Lung (tissue), 12 donors: Measurements from ENCODE around the gene JMJD8. TPM values are rescaled to one million over a fixed set of nuclear protein-coding genes. Genes with fewer than 3 reads are reported as not detected.

Experiments
- ATAC-seq: fragments of 200-7000 bp; cut with Tn5 transposase; one replicate; pipeline ENCODE4 v1.9.1; 2020; ENCODE audit warnings: moderate number of reproducible peaks; ENCODE audit not compliant: insufficient read depth, low FRiP score
- DNase-seq, 3 donors: peaks; one replicate each; pipeline ENCODE4 v3.0.0-alpha.2; 2013 to 2017
- H3K27ac ChIP-seq, 2 donors: one replicate each; pipeline ENCODE4 v1.5.1; 2013; ENCODE audit warnings: mild to moderate bottlenecking in 2 of 2, moderate library complexity in 2 of 2, control low read depth in 1 of 2, inconsistent platforms in 1 of 2, low read depth in 1 of 2, low read length in 1 of 2
- H3K27me3 ChIP-seq, 3 donors: one replicate each; pipeline ENCODE4 v1.5.1; 2013; ENCODE audit warnings: low read length in 2 of 3; ENCODE audit not compliant: control insufficient read depth in 3 of 3, insufficient read depth in 3 of 3
- H3K36me3 ChIP-seq, 4 donors: one replicate each; pipeline ENCODE4 v1.5.1; 2013; ENCODE audit warnings: low read length in 4 of 4, mild to moderate bottlenecking in 1 of 4, moderate library complexity in 1 of 4; ENCODE audit not compliant: control insufficient read depth in 4 of 4, insufficient read depth in 4 of 4
- H3K4me1 ChIP-seq, 5 donors: one replicate each; pipeline ENCODE4 v1.5.1; 2013; ENCODE audit warnings: low read length in 5 of 5, mild to moderate bottlenecking in 2 of 5, moderate library complexity in 1 of 5; ENCODE audit not compliant: control insufficient read depth in 5 of 5, insufficient read depth in 5 of 5
- H3K4me3 ChIP-seq: one replicate; pipeline ENCODE4 v1.5.1; 2013; ENCODE audit warnings: mild to moderate bottlenecking, control low read depth, moderate library complexity
- H3K9ac ChIP-seq, 2 donors: one replicate each; pipeline ENCODE4 v1.5.1; 2013; ENCODE audit warnings: low read length in 2 of 2, control low read depth in 1 of 2; ENCODE audit not compliant: insufficient read depth in 1 of 2
- H3K9me3 ChIP-seq, 4 donors: one replicate each; pipeline ENCODE4 v1.5.1; 2013; ENCODE audit warnings: low read length in 3 of 4, mild to moderate bottlenecking in 1 of 4, moderate library complexity in 1 of 4; ENCODE audit not compliant: control insufficient read depth in 4 of 4, insufficient read depth in 3 of 4
- WGBS, 2 donors: extraction: QIAGEN DNeasy Blood & Tissue Kit; methylation state at CpG; one replicate each; pipeline ENCODE4 v1.1.7; 2013; 5-methylcytosine and 5-hydroxymethylcytosine counted together
- polyA plus RNA-seq, 2 donors: library from polyadenylated mRNA; stranded (reverse); fragments of 200-250 nt; gene quantifications; one replicate each; pipeline ENCODE4 v1.2.1, GENCODE V29; 2013
- total RNA-seq, 2 donors: library from RNA; depleted of rRNA in 1 of 2; stranded (reverse); fragments of >200 nt in 1 of 2; gene quantifications; one replicate each; pipeline ENCODE4 v1.2.1, GENCODE V29; 2014 to 2021
- TF ChIP-seq, protein P1 (sequence below): IDR thresholded peaks from 2 replicates; pipeline ENCODE4 v1.5.1; 2012; ENCODE audit warnings: mild to moderate bottlenecking; ENCODE audit errors: control extremely low read depth, extremely low read depth
- donor health status: control.
- donor health status: control.
- donor health status: Bipolar disorder and iron deficiency.
- donor health status: healthy.
- donor health status: DM: yes; HTN: yes; CAD: no.

Gene JMJD8
- total and polyA plus RNA-seq, 4 donors: 32.5 to 90.3 (median 57.9) TPM

DNA sequence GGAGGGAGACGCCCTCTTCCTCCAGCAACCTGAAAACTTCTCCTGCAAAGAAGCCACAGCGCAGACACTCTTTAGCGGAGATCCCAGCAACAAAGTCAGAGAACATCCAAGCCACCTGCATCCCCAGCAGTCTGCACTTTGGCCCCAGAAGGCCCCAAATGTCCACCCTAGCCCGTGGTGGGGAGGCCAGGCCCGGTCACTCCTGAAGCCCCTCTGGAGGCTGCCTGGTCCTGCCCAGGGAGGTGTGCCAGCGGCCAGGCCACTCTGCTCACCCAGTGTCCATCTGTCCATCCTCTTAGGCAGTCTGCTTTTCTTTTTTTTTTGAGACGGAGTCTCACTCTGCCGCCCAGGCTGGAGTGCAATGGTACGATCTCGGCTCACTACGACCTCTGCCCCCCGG, 48.2 kb upstream of the JMJD8 start:
- Histone ChIP-seq H3K9me3 (no peaks in the 10 kb centered on the region), H3K4me1 (peaks cover 0 to 7% (median 3%) of the 10 kb centered on the region in 5 donors), H3K4me3 (no peak overlapping the region), H3K27me3 (peaks cover 0 to 3% (median 2%) of the 10 kb centered on the region in 3 donors), H3K36me3 (peaks cover 5 to 52% (median 11%) of the 10 kb centered on the region in 4 donors), H3K27ac (no peak overlapping the region), H3K9ac (no peak overlapping the region)
- no peak for DNase-seq
- TF ChIP-seq, protein P1, sequence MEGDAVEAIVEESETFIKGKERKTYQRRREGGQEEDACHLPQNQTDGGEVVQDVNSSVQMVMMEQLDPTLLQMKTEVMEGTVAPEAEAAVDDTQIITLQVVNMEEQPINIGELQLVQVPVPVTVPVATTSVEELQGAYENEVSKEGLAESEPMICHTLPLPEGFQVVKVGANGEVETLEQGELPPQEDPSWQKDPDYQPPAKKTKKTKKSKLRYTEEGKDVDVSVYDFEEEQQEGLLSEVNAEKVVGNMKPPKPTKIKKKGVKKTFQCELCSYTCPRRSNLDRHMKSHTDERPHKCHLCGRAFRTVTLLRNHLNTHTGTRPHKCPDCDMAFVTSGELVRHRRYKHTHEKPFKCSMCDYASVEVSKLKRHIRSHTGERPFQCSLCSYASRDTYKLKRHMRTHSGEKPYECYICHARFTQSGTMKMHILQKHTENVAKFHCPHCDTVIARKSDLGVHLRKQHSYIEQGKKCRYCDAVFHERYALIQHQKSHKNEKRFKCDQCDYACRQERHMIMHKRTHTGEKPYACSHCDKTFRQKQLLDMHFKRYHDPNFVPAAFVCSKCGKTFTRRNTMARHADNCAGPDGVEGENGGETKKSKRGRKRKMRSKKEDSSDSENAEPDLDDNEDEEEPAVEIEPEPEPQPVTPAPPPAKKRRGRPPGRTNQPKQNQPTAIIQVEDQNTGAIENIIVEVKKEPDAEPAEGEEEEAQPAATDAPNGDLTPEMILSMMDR: no peak
- no peak for ATAC-seq
- WGBS, 2 donors: 94 to 95% methylated on average over 12 of the region's 12 CpGs

DNA sequence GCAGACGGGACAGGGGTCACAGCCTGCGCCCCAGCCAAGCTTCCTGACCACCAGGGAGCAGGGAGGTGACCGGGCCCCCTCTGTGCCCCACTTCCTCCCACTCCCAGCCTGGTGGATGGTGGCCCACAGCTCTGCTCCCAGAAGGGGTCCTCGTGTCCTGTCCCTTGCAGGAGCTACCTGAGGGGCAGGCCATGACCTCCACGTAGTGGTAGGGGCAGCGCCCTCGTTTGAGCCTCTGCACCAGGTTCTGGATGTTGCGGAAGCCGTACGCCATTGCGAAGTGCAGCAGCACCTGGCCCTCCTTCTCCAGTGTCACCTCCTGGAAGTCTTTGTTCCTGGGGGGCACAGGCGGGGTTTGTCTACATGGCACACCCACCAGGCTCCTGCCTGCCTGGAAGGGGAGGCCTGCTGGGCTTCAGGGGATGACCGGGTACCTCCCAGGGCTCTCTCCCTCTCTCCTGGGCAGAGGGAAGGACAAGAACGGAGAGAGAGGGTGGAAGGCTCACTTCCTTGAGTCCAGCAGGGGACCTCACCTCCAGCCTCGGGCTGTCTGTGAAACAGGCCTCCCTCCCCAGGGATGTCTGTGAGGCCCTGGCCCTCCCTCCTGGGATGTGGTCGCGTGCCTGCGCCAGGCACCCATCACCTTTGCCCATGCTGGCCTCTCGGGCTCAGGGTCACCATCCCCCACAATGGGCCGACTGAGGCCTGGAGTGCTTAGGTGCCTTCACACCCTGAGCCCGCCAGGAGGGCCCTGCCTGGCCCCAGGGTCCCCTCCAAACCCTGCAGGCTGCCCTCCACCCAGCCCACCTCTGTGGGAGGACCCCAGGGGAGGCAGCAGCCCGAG, 46.8 kb upstream of the JMJD8 start:
- no peak overlapping the region for H3K4me3 ChIP-seq
- no peak overlapping the region for H3K9ac ChIP-seq
- 90 to 91% methylated on average over 22 of the region's 22 CpGs for WGBS, 2 donors
- H3K4me1 ChIP-seq: peaks cover 0 to 9% (median 3%) of the 10 kb centered on the region in 5 donors
- DNase-seq: no peak
- H3K9me3 ChIP-seq: no peaks in the 10 kb centered on the region
- peaks cover 0 to 7% (median 4%) of the 10 kb centered on the region in 3 donors for H3K27me3 ChIP-seq
- no peak for ATAC-seq
- no peak overlapping the region for H3K27ac ChIP-seq
- peaks cover 4 to 42% (median 9%) of the 10 kb centered on the region in 4 donors for H3K36me3 ChIP-seq
- TF ChIP-seq, protein P1: no peak

DNA sequence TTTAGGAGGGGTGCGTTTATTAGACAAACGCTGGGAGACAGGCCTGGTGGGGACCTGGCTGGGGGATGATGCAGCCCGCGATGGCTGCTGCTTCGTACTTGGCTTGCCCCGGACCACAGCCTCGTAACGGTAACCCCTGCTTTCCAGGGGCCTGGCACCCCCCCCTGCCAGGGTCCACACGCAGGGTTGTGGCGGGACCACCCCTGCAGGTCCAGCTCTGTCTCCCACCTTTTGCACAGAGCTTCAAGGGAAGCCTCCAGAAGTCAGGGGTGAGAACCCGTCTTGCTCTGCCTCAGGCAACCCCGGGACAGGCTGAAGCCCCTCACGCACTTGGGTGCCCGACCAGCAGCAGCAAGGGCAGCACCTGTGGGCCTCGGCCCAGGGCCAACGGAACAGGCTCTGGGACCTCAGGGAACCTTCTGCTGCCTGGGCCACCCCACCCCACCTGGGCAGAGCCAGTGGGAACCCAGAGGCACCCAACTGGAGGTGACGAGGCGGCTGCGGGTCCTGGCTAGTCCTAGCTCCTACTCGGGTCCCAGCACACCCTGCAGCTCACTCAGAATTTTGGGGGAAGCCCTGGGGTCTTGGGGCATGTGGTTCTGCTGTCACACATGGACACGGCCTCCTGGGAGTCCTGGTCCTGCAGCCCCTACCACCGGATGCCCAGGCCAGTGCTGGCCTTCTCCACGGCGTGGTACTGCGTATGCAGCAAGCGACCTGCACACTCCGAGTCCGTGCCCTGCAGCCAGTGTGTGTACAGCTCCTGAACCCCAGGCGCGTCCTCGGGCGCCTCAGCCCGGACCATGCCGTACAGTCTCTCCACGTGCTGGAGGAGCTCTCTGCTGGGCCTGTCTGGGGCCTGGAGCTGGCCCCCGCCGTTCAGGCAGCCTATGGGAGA, 45.9 kb upstream of the JMJD8 start:
- Histone ChIP-seq H3K4me3 (no peak overlapping the region), H3K9me3 (no peaks in the 10 kb centered on the region), H3K4me1 (peaks cover 0 to 9% (median 3%) of the 10 kb centered on the region in 5 donors), H3K36me3 (peaks cover 4 to 33% (median 8%) of the 10 kb centered on the region in 4 donors), H3K27me3 (peaks cover 0 to 7% (median 4%) of the 10 kb centered on the region in 3 donors), H3K9ac (no peak overlapping the region), H3K27ac (no peak overlapping the region)
- ATAC-seq: no peak
- no peak for DNase-seq
- WGBS, 2 donors: 93 to 94% methylated on average over 37 of the region's 37 CpGs
- TF ChIP-seq, protein P1: no peak
